K562 (cell line): ENCODE measurements around the gene SAV1. TPM values are rescaled to one million over a fixed set of nuclear protein-coding genes. Genes with fewer than 3 reads are reported as not detected.

ENCODE experiments used
- ARHGAP35 ChIP-seq: fragments of 450-650 bp; IDR thresholded peaks from 2 replicates; pipeline ENCODE4 v1.6.1; 2018; ENCODE audit not compliant: partially characterized antibody
- ELF4 ChIP-seq: fragments of 450-650 bp; formaldehyde crosslinking; IDR thresholded peaks from 2 replicates; pipeline ENCODE4 v1.4.0; 2022; ENCODE audit warnings: missing genetic modification characterization
- FOXK1 ChIP-seq: sonication (generic); formaldehyde crosslinking; IDR thresholded peaks from 2 replicates; pipeline ENCODE4 v1.8.0; 2022; ENCODE audit warnings: missing genetic modification reagents, mild to moderate bottlenecking, borderline replicate concordance
- HDAC2 ChIP-seq: fragments of 450-650 bp; IDR thresholded peaks from 2 replicates; pipeline ENCODE4 v1.6.1; 2016; ENCODE audit warnings: mild to moderate bottlenecking
- HINFP ChIP-seq: fragments of 450-650 bp; conservative IDR thresholded peaks from 2 replicates; pipeline ENCODE4 v1.6.1; 2016; ENCODE audit warnings: missing genetic modification characterization, low read depth, mild to moderate bottlenecking, control low read depth, missing compliant biosample characterization
- PURB ChIP-seq: sonication (generic); formaldehyde crosslinking; IDR thresholded peaks from 2 replicates; pipeline ENCODE4 v1.9.0; 2021; ENCODE audit warnings: low read depth, mild to moderate bottlenecking, missing genetic modification reagents
- SETDB1 ChIP-seq: IDR thresholded peaks from one replicate; pipeline ENCODE4 v1.6.1; 2012; ENCODE audit warnings: low read length, control low read depth, inconsistent platforms
- SLC30A9 ChIP-seq: fragments of 250-450 bp; sonication (Bioruptor Pico); IDR thresholded peaks from 2 replicates; pipeline ENCODE4 v1.8.0; 2022; ENCODE audit warnings: mild to moderate bottlenecking, moderate library complexity
- SNAPC5 ChIP-seq: fragments of 250-450 bp; sonication (Bioruptor Pico); IDR thresholded peaks from 2 replicates; pipeline ENCODE4 v1.8.0; 2021; ENCODE audit warnings: moderate library complexity, mild to moderate bottlenecking, inconsistent platforms
- SUPT5H ChIP-seq: fragments of 450-650 bp; IDR thresholded peaks from 2 replicates; pipeline ENCODE4 v1.6.1; 2016
- TBP ChIP-seq: optimal IDR thresholded peaks from 2 replicates; pipeline ENCODE3; 2011; ENCODE audit warnings: low read depth, low read length, improper control_type of control experiment
- XRCC3 ChIP-seq: fragments of 450-650 bp; IDR thresholded peaks from 2 replicates; pipeline ENCODE4 v1.6.1; 2017; ENCODE audit warnings: mild to moderate bottlenecking, moderate library complexity
- ZFX ChIP-seq: sonication (generic); formaldehyde crosslinking; IDR thresholded peaks from 2 replicates; pipeline ENCODE4 v1.8.0; 2022; ENCODE audit warnings: mild to moderate bottlenecking, missing genetic modification reagents, moderate library complexity
- ZNF140 ChIP-seq: fragments of 250-450 bp; sonication (Bioruptor Pico); IDR thresholded peaks from 2 replicates; pipeline ENCODE4 v1.8.0; 2021; ENCODE audit warnings: moderate library complexity, mild to moderate bottlenecking, inconsistent platforms
- ZNF277 ChIP-seq: fragments of 250-450 bp; sonication (Bioruptor Pico); IDR thresholded peaks from 2 replicates; pipeline ENCODE4 v1.8.0; 2022; ENCODE audit warnings: inconsistent platforms, mild to moderate bottlenecking, moderate library complexity, borderline replicate concordance
- ZNF436 ChIP-seq: fragments of 250-450, 450-650 bp; sonication (Bioruptor Pico); formaldehyde crosslinking; IDR thresholded peaks from 2 replicates; pipeline ENCODE4 v1.7.0; 2020; ENCODE audit warnings: mild to moderate bottlenecking
- ZSCAN29 ChIP-seq: fragments of 450-650 bp; IDR thresholded peaks from 2 replicates; pipeline ENCODE4 v1.6.1; 2017
- polyA plus RNA-seq, 8 experiments: library from polyadenylated mRNA; depleted of rRNA in 4 of 8; stranded (reverse) in 5 of 8; unstranded in 3 of 8; fragments of >200 nt; fragmentation: Nextera tagmentation in 2 of 8; fragmentation: Illumina TruSeq in 1 of 8; extraction: Ambion mirVana in 2 of 8; extraction: Trizol in 1 of 8; gene quantifications; 2 replicates each; pipeline versions ENCODE4 v1.2.1 to v1.2.3, GENCODE V29; 2011 to 2014; ENCODE audit warnings: inconsistent platforms in 1 of 8, missing spikeins in 1 of 8
- total RNA-seq, 7 experiments: library from RNA; depleted of rRNA in 6 of 7; stranded (reverse); fragments of >200 nt in 6 of 7; fragmentation: Illumina TruSeq in 2 of 7; extraction: Trizol in 2 of 7; gene quantifications; 2 replicates each; pipeline versions ENCODE4 v1.2.1 to v1.2.3, GENCODE V29; 2011 to 2021; ENCODE audit warnings: low replicate concordance in 1 of 7
- TF ChIP-seq, protein P1 (sequence below): fragments of 200-800 bp; sonication (Bioruptor generic); IDR thresholded peaks from 2 replicates; pipeline ENCODE4 v1.6.1; 2017; ENCODE audit warnings: missing genetic modification characterization, missing compliant biosample characterization
- TF ChIP-seq, protein P2 (sequence below): fragments of 250-450 bp; sonication (Bioruptor Pico); IDR thresholded peaks from 2 replicates; pipeline ENCODE4 v1.9.0; 2021; ENCODE audit warnings: mild to moderate bottlenecking, inconsistent platforms
- TF ChIP-seq, protein P3 (sequence below): fragments of 250-450 bp; sonication (Bioruptor Pico); IDR thresholded peaks from 2 replicates; pipeline ENCODE4 v1.4.0; 2020; ENCODE audit warnings: mild to moderate bottlenecking

The SAV1 gene
- total and polyA plus RNA-seq, 9 of the 15 experiments (the other 6 are each of a cell fraction or from before 2014, with no cell fraction given), result 6.5 to 18.1 (median 16.1) TPM

- TF ChIP-seq, protein P1, sequence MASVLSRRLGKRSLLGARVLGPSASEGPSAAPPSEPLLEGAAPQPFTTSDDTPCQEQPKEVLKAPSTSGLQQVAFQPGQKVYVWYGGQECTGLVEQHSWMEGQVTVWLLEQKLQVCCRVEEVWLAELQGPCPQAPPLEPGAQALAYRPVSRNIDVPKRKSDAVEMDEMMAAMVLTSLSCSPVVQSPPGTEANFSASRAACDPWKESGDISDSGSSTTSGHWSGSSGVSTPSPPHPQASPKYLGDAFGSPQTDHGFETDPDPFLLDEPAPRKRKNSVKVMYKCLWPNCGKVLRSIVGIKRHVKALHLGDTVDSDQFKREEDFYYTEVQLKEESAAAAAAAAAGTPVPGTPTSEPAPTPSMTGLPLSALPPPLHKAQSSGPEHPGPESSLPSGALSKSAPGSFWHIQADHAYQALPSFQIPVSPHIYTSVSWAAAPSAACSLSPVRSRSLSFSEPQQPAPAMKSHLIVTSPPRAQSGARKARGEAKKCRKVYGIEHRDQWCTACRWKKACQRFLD (CRISPR knock-in tag), result peak; percentile 51; the same call in 1 of the 2 replicates
- TF ChIP-seq ZNF277 (CRISPR knock-in tag), result no peak
- no peak for TF ChIP-seq HDAC2
- TF ChIP-seq ZFX, result peak; percentile 83
- TF ChIP-seq ZNF436, result peak; percentile 64
- peak; percentile 72 for TF ChIP-seq SNAPC5 (CRISPR knock-in tag)
- TF ChIP-seq, protein P2, sequence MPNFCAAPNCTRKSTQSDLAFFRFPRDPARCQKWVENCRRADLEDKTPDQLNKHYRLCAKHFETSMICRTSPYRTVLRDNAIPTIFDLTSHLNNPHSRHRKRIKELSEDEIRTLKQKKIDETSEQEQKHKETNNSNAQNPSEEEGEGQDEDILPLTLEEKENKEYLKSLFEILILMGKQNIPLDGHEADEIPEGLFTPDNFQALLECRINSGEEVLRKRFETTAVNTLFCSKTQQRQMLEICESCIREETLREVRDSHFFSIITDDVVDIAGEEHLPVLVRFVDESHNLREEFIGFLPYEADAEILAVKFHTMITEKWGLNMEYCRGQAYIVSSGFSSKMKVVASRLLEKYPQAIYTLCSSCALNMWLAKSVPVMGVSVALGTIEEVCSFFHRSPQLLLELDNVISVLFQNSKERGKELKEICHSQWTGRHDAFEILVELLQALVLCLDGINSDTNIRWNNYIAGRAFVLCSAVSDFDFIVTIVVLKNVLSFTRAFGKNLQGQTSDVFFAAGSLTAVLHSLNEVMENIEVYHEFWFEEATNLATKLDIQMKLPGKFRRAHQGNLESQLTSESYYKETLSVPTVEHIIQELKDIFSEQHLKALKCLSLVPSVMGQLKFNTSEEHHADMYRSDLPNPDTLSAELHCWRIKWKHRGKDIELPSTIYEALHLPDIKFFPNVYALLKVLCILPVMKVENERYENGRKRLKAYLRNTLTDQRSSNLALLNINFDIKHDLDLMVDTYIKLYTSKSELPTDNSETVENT, result 0 out of 2 replicates have a peak, but pooled peaks have one; percentile 17
- TF ChIP-seq SLC30A9 (CRISPR knock-in tag), result no peak
- peak; percentile 87 for TF ChIP-seq ARHGAP35
- TF ChIP-seq XRCC3, result no peak
- no peak for TF ChIP-seq SETDB1
- TF ChIP-seq ELF4, result peak; percentile 83; the same call in 1 of the 2 replicates
- TF ChIP-seq, protein P3, sequence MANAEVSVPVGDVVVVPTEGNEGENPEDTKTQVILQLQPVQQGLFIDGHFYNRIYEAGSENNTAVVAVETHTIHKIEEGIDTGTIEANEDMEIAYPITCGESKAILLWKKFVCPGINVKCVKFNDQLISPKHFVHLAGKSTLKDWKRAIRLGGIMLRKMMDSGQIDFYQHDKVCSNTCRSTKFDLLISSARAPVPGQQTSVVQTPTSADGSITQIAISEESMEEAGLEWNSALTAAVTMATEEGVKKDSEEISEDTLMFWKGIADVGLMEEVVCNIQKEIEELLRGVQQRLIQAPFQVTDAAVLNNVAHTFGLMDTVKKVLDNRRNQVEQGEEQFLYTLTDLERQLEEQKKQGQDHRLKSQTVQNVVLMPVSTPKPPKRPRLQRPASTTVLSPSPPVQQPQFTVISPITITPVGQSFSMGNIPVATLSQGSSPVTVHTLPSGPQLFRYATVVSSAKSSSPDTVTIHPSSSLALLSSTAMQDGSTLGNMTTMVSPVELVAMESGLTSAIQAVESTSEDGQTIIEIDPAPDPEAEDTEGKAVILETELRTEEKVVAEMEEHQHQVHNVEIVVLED (CRISPR knock-in tag), result peak; percentile 55; the same call in 1 of the 2 replicates
- no peak for TF ChIP-seq PURB (CRISPR knock-in tag)
- TF ChIP-seq SUPT5H, result peak; percentile 92
- no peak for TF ChIP-seq ZNF140 (CRISPR knock-in tag)
- no peak for TF ChIP-seq HINFP (tag)
- TF ChIP-seq FOXK1 (CRISPR knock-in tag), result no peak
- TF ChIP-seq ZSCAN29, result no peak
- peak; percentile 95 for TF ChIP-seq TBP
Measured at GRCh38 chr14:50667996-50668825, at the start of gene SAV1 (continued).
